Activated gamma-delta T cell treated with Interleukin-2 at 50 U/mL for 16 hours (primary cell): ENCODE data around the gene SULT1B1.

Experiments
- DNase-seq: peaks from one replicate; pipeline ENCODE4 v3.0.0-alpha.2; 2020

Gene SULT1B1

DNA sequence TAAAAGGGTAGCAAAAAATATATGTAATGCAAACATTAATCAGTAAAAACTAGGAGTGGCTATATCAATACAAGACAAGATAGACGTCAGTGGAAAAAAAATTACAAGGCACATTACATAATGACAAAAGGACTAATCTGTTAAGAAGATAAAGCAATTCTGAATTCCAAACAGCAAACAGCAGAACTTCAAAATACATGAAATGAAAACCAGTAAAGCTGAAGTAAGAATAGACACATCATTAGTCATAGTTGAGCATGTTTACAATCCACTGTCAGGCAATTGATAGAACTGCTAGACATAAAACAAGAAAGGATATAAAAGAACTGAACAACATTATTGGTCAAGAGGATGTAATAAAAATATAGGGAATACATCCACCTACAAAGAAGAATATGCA, 12.2 kb downstream of the SULT1B1 start:
- DNase-seq: no peak

DNA sequence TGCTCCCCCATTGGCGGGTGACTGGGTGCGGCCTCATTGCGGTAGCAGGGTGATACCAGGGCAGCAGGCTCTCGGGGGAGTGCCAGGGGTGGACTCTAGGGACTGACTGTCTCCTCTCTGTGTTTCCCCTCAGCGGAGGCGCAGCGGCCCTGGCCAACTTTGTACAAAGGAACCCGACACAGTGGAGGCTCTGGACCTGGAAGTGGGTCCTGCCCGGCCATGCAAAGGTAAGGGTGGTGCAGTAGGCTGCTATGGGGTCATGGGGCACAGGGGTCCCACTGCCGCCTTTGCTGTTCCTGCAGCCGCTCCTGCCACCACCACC, 16.3 kb downstream of the SULT1B1 start:
- DNase-seq: no peak

DNA sequence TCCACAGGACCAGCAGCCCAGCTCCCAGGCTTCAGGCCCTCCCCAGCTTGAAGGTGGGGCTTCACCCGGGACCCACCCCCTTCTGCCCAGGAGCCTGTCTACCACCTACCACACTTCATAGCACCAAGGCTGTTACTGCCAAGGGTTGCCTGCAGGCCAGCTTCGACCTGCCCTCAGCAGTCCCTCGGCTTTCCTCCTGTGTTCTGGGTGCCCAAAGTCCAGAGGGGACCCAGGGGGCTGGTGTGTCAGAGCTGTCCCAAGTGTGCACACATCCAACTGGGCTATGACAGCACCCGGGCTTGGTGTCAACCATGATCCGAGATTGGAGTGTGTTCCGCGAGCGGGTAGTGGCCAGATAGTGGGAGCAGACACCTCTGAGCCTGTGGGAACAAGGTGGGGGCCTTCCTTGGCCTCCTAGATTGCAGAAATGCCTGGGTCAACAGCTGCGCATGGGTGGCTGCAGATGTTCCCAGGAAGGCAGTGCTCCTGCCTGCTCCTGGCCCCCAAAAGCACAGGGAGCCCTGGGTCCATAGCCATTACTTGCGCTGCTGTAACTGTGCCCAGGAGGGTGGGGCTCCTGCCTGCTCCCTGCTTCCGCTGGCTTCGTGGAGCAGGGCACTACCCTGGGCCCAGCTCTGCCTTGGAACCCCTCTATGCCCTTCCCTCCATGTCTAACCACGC, 16.8 kb downstream of the SULT1B1 start:
- DNase-seq: no peak

DNA sequence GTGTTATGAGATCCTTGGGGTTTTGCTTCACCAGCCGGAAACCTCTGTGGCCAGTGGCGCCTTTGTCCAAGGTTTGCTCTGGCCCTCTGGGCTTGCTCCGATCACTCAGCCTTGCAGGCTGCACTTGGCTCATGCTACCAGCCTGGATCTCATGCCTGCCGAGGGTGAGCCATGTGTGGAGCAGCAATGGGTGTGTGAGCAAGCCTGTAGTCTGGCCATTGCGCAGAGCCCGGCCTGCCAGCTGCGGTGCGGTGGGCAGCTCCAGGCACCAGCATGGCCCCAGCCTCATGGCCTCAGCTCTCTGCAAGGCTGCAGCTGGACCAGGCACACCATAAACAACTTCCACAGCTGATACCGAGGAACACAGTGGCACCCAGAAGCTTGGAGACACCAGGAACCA, 17.8 kb downstream of the SULT1B1 start:
- no peak for DNase-seq

DNA sequence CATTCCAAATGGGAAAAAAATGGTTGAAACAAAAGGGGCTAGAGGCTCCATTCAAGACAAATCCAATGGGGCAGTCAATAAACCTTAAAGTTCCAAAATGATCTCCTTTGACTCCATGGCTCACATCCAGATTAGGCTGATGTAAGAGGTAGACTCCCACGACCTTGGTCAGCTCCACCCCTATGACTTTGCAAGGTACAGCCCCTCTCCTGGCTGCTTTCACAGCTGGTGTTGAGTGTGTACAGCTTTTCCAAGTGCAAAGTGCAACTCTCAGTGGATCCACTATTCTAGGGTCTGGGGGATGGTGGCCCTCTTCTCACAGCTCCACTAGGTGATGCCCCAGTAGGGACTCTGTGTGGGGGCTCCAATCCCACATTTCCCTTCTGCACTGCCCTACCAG, 21.5 kb downstream of the SULT1B1 start:
- DNase-seq: no peak

DNA sequence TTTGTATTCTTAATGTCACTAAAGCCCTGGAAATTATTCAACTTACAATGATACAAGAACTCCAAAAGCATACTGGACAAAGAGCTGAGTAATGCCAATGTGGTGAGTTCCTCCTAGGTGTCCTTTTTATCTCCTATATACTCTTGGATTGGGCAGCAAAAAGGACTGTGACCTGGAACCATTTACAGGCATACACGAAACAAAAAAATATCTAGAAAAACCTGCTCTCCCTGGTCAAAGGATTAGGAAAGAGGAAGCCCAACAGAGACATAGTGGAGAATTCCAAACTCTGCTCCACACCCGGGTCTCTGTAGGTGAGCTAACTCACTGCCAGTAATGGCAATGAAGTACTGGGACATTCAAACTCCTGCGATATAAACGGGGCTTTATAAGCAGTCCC, 25.3 kb downstream of the SULT1B1 start:
- DNase-seq: no peak

DNA sequence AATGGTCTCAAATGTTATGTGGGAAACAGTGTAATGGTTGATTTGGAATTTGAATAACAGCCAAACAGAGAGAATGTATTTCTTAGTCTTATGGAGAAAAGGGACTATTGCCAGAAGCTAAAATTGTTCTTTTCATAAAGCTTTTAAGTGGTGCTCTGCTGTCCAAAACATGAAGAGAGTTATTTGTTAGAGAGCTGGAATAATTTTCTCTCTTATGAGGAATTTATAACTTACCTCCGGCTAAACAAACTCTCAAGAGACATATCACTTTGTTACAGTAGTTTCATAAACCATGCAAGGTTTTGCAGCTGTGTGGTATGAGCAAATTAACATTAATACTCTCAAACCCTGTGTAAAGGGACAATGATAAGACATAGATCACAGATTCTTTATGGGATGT, 28.6 kb downstream of the SULT1B1 start:
- no peak for DNase-seq

DNA sequence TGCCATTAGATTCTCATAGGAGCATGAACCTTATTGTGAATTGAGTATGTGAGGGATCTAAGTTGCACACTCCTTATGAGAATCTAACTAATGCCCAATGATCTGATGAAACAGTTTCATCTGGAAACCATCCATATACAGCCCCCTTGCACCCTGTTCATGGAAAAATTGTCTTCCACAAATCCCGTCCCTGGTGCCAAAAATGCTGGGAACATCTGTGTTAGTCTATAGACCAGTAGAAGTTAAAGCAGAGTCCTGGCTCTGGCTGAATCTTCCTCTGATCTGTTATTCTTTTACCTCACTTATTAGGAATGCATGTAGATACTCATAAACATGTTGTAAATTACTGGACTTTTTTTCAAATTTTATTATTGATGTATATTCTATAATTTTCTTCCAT, 29.2 kb downstream of the SULT1B1 start:
- no peak for DNase-seq

DNA sequence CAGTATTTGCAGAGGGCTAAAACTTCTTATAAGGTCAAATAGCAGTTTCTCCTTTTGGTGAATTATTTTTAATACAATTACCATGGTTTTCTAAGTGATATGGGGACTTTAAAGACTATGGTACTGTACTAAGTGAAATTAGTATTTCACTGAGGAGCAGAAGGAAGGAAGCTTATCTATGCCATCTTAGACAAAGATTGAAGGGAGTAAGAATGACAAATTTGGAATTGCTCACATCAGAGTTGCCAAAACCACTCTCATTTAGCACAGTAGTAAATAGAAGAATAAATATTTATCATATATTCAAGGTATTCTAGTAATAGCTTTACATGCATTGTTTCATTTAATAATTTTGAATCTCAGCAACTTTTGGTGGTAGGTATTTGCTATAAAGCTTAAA, 30.4 kb downstream of the SULT1B1 start:
- no peak for DNase-seq

DNA sequence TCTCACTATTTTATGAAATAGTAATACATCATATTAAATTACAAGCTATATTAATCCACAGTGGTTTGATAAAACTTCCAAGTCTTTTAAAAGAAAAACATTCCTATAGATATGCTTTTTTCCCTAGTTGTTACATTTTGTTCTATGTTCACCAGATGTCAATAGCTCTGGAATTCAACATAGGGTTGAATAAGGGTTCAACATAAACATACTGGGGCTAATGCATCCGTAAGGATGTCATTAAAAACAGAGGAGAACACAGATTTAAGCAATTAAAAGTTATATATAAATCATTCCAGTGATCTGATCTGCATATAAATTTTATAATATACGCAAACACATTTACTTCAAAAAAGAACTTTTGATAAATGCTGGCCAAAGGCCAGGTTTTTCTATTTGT, 32.5 kb downstream of the SULT1B1 start:
- DNase-seq: no peak

DNA sequence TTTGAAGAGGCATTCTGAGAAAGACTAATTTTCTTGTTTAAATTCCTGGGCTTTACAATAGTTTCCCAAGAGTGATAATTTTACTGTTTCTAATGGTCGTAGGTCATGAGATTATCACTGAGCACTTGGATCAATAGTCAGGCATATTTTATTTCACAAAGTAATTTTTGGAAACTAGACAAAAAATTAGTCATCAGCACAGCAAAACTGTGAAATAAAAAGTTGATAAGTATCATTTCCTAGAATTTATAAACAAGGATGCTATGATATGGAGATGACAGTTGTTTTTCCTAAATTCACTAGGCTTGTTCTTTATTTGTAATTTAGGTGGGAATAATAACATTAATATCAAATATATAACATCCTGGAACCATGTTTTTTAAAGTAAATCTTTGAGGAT, 33.0 kb downstream of the SULT1B1 start:
- DNase-seq: no peak

DNA sequence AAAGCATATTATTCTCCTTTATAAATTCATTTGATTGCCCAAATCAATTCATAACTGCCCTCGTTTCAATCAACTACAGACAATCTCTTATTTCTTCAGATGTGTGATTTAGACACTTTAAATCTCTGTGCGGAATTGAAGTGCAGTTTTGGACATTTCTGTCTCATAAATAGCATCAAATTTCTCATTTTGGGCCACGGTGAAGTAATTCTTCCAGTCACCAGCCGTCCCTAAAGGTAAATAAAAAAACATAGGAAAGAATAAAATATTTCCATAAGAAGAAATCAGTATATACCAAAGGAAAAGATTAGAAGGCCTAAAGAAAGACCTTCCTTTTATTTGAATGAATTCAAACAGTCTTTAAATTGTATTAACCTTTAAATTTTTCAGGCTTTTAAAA, 33.4 kb downstream of the SULT1B1 start:
- no peak for DNase-seq

DNA sequence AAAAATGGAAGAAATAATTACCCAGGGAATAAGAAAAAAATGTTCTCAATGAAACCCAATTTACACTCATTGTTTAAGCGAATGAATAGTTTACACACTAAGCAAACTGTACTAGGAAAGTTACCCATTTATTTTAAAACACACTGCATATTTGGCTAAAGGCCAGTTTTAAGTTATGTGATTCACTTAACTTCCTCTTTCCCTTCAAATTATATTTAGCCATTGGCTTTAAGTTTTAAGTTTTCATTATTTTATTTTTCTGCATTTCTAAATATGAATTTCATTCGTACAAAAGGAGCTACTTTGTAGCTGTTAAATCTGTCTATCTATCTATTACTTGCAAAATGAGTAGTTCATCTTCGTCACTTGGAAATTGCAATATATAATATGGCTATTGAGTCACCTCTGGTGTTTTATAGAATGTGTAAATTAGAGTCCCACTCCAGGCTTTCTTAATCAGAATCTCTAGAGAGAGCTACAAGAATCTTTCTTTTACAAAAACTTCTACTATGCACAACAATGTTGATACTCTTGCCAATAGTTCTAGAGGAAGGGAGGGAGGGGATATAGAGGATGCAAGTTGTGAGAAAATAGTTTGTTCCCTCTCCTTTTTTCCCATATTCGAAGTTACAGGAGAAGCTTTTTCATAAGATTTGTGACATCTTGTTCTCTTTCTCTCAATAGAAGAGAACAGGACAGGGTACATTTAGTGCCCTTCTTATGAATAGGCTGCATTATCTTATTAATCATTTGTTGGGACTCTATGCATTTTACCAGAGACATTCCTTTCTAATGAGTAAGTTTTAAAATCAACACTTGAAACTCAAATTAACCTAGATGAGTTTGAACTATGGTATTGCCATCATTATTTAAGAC, 41.8 kb downstream of the SULT1B1 start:
- DNase-seq: no peak

DNA sequence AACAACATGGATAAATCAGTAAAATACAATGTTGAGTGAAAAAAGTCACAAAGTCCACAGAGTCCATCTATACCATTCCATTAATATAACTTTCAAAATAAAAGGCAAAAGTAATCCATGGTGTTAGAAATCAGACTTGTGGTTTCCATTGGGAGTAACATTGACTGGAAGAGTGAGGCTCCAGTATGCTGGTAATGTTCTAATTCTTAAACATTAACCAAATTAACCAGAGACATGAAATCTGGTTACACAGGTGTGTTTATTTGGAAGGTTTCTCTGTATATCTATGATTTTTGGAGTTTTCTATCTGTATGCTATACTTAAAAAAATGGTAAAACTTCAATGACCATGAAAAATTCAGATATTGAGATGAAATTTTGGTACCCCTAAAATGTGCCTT, 42.6 kb downstream of the SULT1B1 start:
- DNase-seq: no peak

DNA sequence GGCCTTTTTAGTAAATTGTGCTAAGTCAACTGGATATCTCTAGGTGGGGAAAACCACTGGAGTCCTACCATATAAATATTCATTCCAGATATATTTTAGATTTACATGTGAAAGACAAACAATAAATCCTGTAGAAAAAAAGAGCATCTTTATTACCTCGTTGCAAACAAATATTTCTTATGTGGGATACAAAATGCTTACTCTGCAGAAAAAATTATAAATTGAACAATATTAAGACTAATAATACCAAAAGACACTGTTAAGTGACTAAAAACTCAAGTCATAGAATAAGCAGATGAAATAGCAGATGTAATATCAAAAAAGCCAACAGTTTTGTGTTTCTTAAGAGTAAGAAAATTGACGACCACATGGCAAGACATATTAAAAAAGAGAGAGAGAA, 43.8 kb downstream of the SULT1B1 start:
- DNase-seq: no peak

DNA sequence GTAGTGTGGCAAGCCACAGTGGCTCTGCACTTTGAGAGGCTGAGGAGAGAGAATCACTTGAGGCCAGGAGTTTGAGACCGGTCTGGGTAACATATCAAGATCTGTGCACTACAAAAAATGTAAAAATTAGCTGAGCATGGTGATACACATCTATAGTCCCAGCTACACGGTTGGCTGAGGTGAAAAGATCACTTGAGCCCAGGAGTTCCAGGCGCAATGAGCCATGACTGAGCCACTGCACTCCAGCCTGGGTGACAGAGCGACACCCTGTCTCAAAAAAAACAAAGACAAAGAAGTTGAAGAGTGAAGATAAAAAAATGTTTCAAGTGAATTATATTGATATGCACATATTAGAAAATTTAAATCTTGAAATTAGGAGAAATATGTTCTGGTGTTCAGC, 46.3 kb downstream of the SULT1B1 start:
- no peak for DNase-seq

DNA sequence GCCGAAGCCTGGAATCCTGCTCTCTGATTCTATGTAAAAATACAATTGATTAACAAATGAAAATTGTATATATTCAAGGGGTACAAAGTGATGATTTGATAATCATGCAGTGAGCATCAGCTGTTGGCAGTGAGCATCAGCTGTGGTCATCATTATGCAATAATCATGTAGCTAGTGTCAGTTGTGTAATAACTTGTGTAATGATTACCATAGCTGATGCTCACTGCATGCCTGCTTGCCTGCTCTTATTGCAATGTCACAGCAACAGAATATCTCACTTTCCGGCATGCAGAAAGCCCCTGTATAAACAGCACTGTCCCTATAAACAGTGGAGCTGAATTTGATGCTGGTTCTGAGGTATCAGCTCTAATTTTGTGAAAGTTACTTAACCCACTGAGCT, 46.8 kb downstream of the SULT1B1 start:
- DNase-seq: no peak

DNA sequence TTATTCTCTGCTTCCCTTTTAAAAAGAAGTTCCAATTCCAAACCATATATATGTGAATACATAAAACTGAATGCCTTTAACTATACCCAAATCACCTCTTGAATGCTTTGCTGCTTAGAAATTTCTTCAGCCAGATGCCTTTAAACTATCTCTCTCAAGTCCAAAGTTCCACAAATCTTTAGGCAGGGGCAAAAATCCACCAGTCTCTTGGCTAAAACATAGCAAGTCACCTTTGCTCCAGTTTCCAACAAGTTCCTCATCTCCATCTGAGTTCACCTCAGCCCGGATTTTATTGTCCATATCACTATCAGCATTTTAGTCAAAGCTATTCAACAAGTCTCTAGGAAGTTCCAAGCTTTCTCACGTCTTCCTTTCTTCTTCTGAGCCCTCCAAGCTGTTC, 49.8 kb downstream of the SULT1B1 start:
- no peak for DNase-seq

DNA sequence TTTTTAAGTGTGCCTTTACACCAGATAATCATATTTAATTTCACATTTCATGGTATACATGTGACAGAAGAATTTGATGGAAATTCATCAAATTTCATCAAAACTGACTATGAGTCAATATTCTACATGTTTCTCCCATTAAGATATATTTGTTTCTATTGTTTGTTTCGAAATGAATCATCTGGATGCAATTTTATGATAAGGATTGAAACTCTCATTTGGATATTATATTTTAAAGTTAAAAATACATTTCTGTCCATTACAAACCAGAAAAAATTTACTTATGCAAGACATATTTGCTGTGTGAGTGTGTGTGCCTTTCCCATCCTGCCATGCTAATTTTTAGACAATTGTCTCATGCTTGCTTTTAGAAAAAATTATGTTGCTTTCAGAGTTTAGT, 52.2 kb downstream of the SULT1B1 start:
- no peak for DNase-seq

DNA sequence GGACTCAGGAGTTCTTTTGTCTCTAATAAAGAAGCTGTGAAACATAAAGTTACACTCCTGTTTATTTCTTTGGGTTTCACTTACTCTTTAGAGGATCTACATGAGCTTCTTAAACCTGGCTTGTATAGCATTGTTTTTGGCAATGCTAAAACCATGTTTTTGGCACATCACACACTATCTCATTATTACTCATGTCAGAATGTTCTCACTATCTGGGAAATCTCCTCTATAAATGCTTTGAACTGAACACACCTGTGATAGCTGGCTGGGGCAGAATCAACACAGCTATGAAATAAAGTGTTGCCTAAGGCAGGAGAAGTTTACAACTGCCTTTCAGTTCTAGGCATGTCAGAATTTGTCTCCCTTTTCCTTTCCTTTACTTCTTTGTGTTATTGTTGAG, 52.6 kb downstream of the SULT1B1 start:
- DNase-seq: no peak

DNA sequence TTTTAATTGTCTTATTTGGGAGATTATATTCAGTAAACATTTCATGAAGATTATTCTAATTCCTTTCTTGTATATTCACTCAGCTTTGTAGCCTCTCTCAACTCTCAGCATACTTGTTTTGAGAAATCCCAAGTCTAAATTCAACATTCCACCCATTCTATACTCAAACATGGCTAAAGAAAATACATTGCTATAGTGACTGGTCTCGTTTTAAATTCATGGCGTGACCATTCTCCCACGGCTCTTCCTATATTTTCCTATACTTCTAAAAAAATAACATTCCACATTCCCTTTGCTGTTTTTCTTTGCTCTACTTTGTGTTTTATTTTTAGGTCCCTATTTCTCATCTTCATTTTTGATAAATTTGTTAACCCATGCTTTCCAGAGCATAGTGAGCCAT, 58.2 kb downstream of the SULT1B1 start:
- no peak for DNase-seq

DNA sequence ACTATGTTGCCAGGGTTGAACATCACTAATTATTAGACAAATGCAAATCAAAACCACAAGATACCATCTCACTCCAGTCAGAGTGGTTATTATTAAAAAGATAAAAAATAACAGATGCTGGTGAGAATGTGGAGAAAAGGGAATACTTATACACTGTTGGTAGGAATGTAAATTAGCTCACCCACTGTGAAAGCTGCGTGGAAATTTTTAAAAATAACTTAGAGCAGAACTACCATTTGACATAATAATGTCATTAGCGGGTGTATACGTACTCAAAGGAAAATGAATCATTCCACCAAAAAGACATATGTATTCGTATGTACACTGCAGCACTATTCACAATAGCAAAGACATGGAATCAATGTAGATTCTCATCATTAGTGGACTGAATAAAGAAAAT, 58.7 kb downstream of the SULT1B1 start:
- DNase-seq: no peak

DNA sequence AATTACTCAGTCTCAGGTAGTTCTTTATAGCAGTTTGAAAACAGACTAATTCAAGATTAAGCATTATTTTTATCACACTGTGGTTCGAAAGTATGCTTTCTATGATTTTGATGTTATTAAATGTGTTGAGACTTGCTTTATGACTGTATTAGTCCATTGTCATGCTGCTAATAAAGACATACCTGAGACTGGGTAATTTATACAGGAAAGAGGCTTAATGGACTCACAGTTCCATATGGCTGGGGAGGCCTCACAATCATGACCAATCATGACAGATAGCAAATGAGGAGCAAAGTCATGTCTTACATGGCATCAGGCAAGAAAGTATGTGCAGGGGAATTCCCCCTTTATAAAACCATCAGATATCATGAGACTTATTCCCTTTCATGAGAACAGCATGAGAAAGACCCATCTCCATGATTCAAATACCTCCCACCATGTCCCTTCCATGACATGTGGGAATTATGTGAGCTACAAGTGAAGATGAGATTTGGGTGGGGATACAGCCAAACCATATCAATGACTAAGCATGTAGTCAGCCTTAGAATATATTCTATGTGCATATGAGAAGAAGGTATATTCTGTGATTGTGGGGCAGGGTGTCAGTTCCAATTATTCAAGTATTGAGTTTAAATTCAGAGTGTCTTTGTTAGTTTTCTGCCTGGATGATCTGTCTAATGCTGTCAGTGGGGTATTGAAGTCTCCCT, 62.7 kb downstream of the SULT1B1 start:
- DNase-seq: no peak

DNA sequence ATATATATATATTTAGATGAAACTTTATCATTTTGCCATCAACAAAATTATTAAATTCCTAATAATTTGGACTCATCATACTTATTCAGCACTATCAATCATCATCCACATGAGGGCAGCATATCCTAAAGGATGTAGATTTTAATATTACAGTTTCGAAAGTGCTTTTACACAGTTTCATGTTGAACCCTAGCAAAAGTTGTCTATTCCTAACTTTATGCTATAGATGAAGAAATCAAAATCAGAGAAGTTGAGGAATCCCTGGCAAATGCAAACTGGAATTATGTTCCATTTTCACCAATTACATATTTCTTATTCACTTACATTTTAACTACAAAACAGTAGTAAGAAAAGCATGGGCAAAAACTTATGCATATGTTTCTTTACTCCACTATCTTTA, 70.8 kb downstream of the SULT1B1 start:
- DNase-seq: no peak
